GM23248 (cell line): ENCODE measurements around the gene ALDH1A3. TPM values are rescaled to one million over a fixed set of nuclear protein-coding genes. Genes with fewer than 3 reads are reported as not detected.

Experiments
- DNase-seq: peaks from one replicate; pipeline ENCODE4 v3.0.0-alpha.2; 2015
- H2AFZ ChIP-seq: fragments of 200-600 bp; sonication (generic); 2 replicates; pipeline ENCODE4 v1.6.1; 2016; ENCODE audit warnings: antibody characterized with exemption
- H3F3A ChIP-seq: fragments of 200-600 bp; sonication (generic); 2 replicates; pipeline ENCODE4 v1.6.1; 2016; ENCODE audit warnings: mild to moderate bottlenecking, antibody characterized with exemption, mixed run types; ENCODE audit not compliant: insufficient read depth
- H3K27ac ChIP-seq: fragments of 200-600 bp; sonication (generic); 2 replicates; pipeline ENCODE4 v1.5.1; 2016; ENCODE audit warnings: mild to moderate bottlenecking
- H3K27me3 ChIP-seq: fragments of 200-600 bp; sonication (generic); replicated peaks from 2 replicates; pipeline ENCODE4 v1.6.1; 2016; ENCODE audit warnings: mild to moderate bottlenecking; ENCODE audit not compliant: insufficient read depth
- H3K36me3 ChIP-seq: fragments of 200-600 bp; sonication (generic); 2 replicates; pipeline ENCODE4 v1.6.1; 2016; ENCODE audit warnings: low read depth, mild to moderate bottlenecking
- H3K4me1 ChIP-seq: fragments of 200-600 bp; sonication (generic); 2 replicates; pipeline ENCODE4 v1.6.1; 2016; ENCODE audit warnings: mild to moderate bottlenecking; ENCODE audit not compliant: insufficient read depth
- H3K4me2 ChIP-seq: fragments of 200-600 bp; sonication (generic); one replicate; pipeline ENCODE4 v1.6.1; 2016; ENCODE audit warnings: mild to moderate bottlenecking; ENCODE audit not compliant: unreplicated experiment
- H3K4me3 ChIP-seq: fragments of 200-600 bp; sonication (generic); 2 replicates; pipeline ENCODE4 v1.5.1; 2016; ENCODE audit warnings: mild to moderate bottlenecking
- H3K79me2 ChIP-seq: fragments of 200-600 bp; sonication (generic); 2 replicates; pipeline ENCODE4 v1.6.1; 2016; ENCODE audit warnings: mild to moderate bottlenecking; ENCODE audit not compliant: insufficient read depth
- H3K9ac ChIP-seq: fragments of 200-600 bp; sonication (generic); 2 replicates; pipeline ENCODE4 v1.6.1; 2016; ENCODE audit warnings: mild to moderate bottlenecking
- H3K9me2 ChIP-seq: fragments of 200-600 bp; sonication (generic); 2 replicates; pipeline ENCODE4 v1.6.1; 2016; ENCODE audit warnings: mixed run types, mild to moderate bottlenecking, moderate library complexity; ENCODE audit not compliant: insufficient read depth
- H3K9me3 ChIP-seq: fragments of 200-600 bp; sonication (generic); one replicate; pipeline ENCODE4 v1.6.1; 2017; ENCODE audit warnings: low read depth
- H4K20me1 ChIP-seq: fragments of 200-600 bp; sonication (generic); 2 replicates; pipeline ENCODE4 v1.6.0; 2016; ENCODE audit not compliant: insufficient read depth
- EZH2 ChIP-seq: fragments of 200-600 bp; sonication (generic); IDR thresholded peaks from 2 replicates; pipeline ENCODE4 v1.6.1; 2018; ENCODE audit warnings: antibody characterized with exemption, mild to moderate bottlenecking; ENCODE audit not compliant: insufficient read depth, poor library complexity, severe bottlenecking
- EZH2phosphoT487 ChIP-seq: fragments of 200-600 bp; sonication (generic); IDR thresholded peaks from 2 replicates; pipeline ENCODE4 v1.6.1; 2018; ENCODE audit warnings: antibody characterized with exemption, moderate library complexity, mild to moderate bottlenecking, low read depth; ENCODE audit not compliant: insufficient read depth
- WGBS, 2 experiments: methylation state at CpG; one replicate each; pipeline ENCODE4 v1.1.6; 2015 to 2017; ENCODE audit warnings: low lambda C conversion rate in 2 of 2, low coverage in 1 of 2; ENCODE audit errors: missing lambda C conversion rate in 2 of 2; 5-methylcytosine and 5-hydroxymethylcytosine counted together
- in situ Hi-C: fragments of 300-500 bp; cut with MboI; formaldehyde crosslinking; loops from 2 replicates; pipeline ENCODE4 v1.15.0; 2020
- polyA plus RNA-seq: library from polyadenylated mRNA; unstranded; fragments of >200 nt; fragmentation: Nextera tagmentation; extraction: Ambion mirVana; gene quantifications from 2 replicates; pipeline ENCODE4 v1.2.1, GENCODE V29; 2016
- total RNA-seq: library from RNA; depleted of rRNA; stranded (reverse); fragments of >200 nt; shearing (Covaris generic); gene quantifications from 2 replicates; pipeline ENCODE4 v1.2.3, GENCODE V29; 2014

ALDH1A3 gene
- total and polyA plus RNA-seq, 2 experiments from 2014 or later, result 4.8 to 9.9 TPM

- no peak for TF ChIP-seq EZH2
- TF ChIP-seq EZH2phosphoT487, result no peak
- no peak overlapping the region for H2AFZ ChIP-seq
- no peaks in the 10 kb centered on the region for H3K9me3 ChIP-seq
- no peaks in the 10 kb centered on the region for H3K79me2 ChIP-seq
- WGBS, 2 experiments, result 82 to 84% methylated on average over 10 of the region's 10 CpGs
- no peaks in the 10 kb centered on the region for H3K4me1 ChIP-seq
- no peaks in the 10 kb centered on the region for H3K36me3 ChIP-seq
- no peak overlapping the region for H3K27ac ChIP-seq
- 0 out of 2 replicates have a peak, but pooled peaks cover 3% of the 10 kb centered on the region for H3K27me3 ChIP-seq
- no peak for DNase-seq
- in situ Hi-C loops, result no loop called here
- H3K4me2 ChIP-seq, result no peak overlapping the region
- H3K4me3 ChIP-seq, result no peak overlapping the region
- H3K9me2 ChIP-seq, result no peaks in the 10 kb centered on the region
- no peaks in the 10 kb centered on the region for H4K20me1 ChIP-seq
- H3F3A ChIP-seq, result no peaks in the 10 kb centered on the region
- no peak overlapping the region for H3K9ac ChIP-seq
Measured at GRCh38 chr15:100880897-100881242, 1.2 kb downstream of the ALDH1A3 start.

- Histone ChIP-seq H3K27me3 (0 out of 2 replicates have a peak, but pooled peaks cover 3% of the 10 kb centered on the region), H4K20me1 (no peaks in the 10 kb centered on the region), H3K4me1 (no peaks in the 10 kb centered on the region), H3K4me3 (no peak overlapping the region), H2AFZ (no peak overlapping the region), H3K4me2 (no peak overlapping the region), H3K9ac (no peak overlapping the region), H3K79me2 (no peaks in the 10 kb centered on the region), H3K9me2 (no peaks in the 10 kb centered on the region), H3K36me3 (no peaks in the 10 kb centered on the region), H3K27ac (no peak overlapping the region), H3K9me3 (no peaks in the 10 kb centered on the region), H3F3A (no peaks in the 10 kb centered on the region)
- TF ChIP-seq EZH2phosphoT487 (no peak), EZH2 (no peak)
- in situ Hi-C loops, result no loop called here
- WGBS, 2 experiments, result 97 to 98% methylated on average over 14 of the region's 14 CpGs
- DNase-seq, result no peak
Measured at GRCh38 chr15:100881573-100882336, 2.1 kb downstream of the ALDH1A3 start.

- Histone ChIP-seq H3K27ac (no peak overlapping the region), H4K20me1 (no peaks in the 10 kb centered on the region), H3K27me3 (0 out of 2 replicates have a peak, but pooled peaks cover 3% of the 10 kb centered on the region), H3K9ac (no peak overlapping the region), H3K4me2 (no peak overlapping the region), H3K4me3 (no peak overlapping the region), H3K9me2 (no peaks in the 10 kb centered on the region), H3F3A (no peaks in the 10 kb centered on the region), H3K79me2 (no peaks in the 10 kb centered on the region), H3K4me1 (peaks cover 15% of the 10 kb centered on the region), H2AFZ (no peak overlapping the region), H3K36me3 (no peaks in the 10 kb centered on the region), H3K9me3 (no peaks in the 10 kb centered on the region)
- no peak for TF ChIP-seq EZH2
- TF ChIP-seq EZH2phosphoT487, result no peak
- 82 to 86% methylated on average over 8 of the region's 8 CpGs for WGBS, 2 experiments
- in situ Hi-C loops, result no loop called here
- no peak for DNase-seq
Measured at GRCh38 chr15:100885116-100885515, 5.5 kb downstream of the ALDH1A3 start.

GRCh38 chr15:100885811-100886210 lies 6.2 kb downstream of the ALDH1A3 start:
- Histone ChIP-seq H3K4me3 (no peak overlapping the region), H3K9me3 (no peaks in the 10 kb centered on the region), H3K79me2 (no peaks in the 10 kb centered on the region), H3K9me2 (no peaks in the 10 kb centered on the region), H3K27me3 (no peaks in the 10 kb centered on the region), H3K27ac (no peak overlapping the region), H3K4me2 (no peak overlapping the region), H3F3A (no peaks in the 10 kb centered on the region), H3K36me3 (no peaks in the 10 kb centered on the region), H4K20me1 (no peaks in the 10 kb centered on the region), H3K4me1 (peaks cover 16% of the 10 kb centered on the region), H3K9ac (no peak overlapping the region), H2AFZ (no peak overlapping the region)
- no peak for TF ChIP-seq EZH2
- no peak for TF ChIP-seq EZH2phosphoT487
- no peak for DNase-seq
- in situ Hi-C loops, result no loop called here
- 90 to 92% methylated on average over 7 of the region's 7 CpGs for WGBS, 2 experiments
